ENCODE results near the gene NPW.

NPW gene

DNA sequence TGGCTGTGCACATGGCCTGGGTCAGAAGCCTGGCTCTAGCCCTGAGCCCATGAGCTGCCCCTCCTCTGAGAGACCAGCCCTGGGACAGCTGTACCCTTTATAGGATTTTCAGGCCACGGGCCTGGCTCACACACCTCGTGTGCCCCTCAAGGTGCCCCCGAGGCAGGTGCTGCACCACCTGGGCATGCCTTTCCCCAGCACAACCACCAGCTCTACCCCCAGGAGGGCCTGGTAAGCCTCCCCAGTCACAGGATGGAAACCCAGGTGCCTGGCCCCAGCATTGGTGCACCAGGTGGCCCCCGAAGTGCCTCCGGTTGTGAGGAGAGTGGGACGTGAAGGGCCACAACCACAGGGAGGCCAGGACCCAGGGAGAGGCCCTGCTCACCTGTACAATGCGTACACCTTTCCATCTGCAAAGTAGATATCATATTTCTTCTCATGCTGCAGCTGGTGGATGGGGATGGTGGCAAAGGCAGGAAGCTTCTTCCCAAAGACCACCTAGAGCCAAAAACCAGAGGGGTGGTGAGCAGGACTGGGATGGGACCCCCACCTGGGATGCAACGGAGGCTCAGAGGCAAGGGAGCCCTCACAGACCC, 16.3 kb upstream of the NPW start:
- Histone ChIP-seq H3K27ac (ENCODE audit: low read length) (no peak overlapping the region), H4K20me1 (ENCODE audit: insufficient read depth, low read length) (peaks cover 53% of the 10 kb centered on the region), H2AFZ (ENCODE audit: low read depth, low read length) (no peak overlapping the region), H3K9me3 (ENCODE audit: insufficient read depth, low read length) (no peaks in the 10 kb centered on the region), H3K4me3 (ENCODE audit: low read length) (no peak overlapping the region), H3K79me2 (ENCODE audit: low read length) (peaks cover 56% of the 10 kb centered on the region), H3K27me3 (ENCODE audit: low read depth, low read length) (no peaks in the 10 kb centered on the region), H3K4me1 (ENCODE audit: low read length) (peaks cover 19% of the 10 kb centered on the region), H3K9ac (ENCODE audit: low read length) (no peak overlapping the region), H3K4me2 (ENCODE audit: low read length) (no peak overlapping the region), H3K36me3 (replicated peaks; ENCODE audit: low read depth, low read length) (peaks cover 43% of the 10 kb centered on the region)
- TF ChIP-seq CTCF (IDR thresholded peaks at IDR 0.05; ENCODE audit: low read depth, low read length) (no peak), EZH2phosphoT487 (IDR thresholded peaks at IDR 0.05; ENCODE audit: low read depth) (no peak)

- Histone ChIP-seq H3K79me2 (ENCODE audit: low read length) (peaks cover 63% of the 10 kb centered on the region), H2AFZ (ENCODE audit: low read depth, low read length) (no peak overlapping the region), H3K4me3 (ENCODE audit: low read length) (no peak overlapping the region), H4K20me1 (ENCODE audit: insufficient read depth, low read length) (peaks cover 60% of the 10 kb centered on the region), H3K4me2 (ENCODE audit: low read length) (peak overlapping the region; percentile 46), H3K36me3 (replicated peaks; ENCODE audit: low read depth, low read length) (peaks cover 42% of the 10 kb centered on the region), H3K9ac (ENCODE audit: low read length) (no peak overlapping the region), H3K9me3 (ENCODE audit: insufficient read depth, low read length) (no peaks in the 10 kb centered on the region), H3K27me3 (ENCODE audit: low read depth, low read length) (no peaks in the 10 kb centered on the region), H3K27ac (ENCODE audit: low read length) (no peak overlapping the region), H3K4me1 (ENCODE audit: low read length) (peaks cover 22% of the 10 kb centered on the region)
- TF ChIP-seq EZH2phosphoT487 (IDR thresholded peaks at IDR 0.05; ENCODE audit: low read depth) (no peak), CTCF (IDR thresholded peaks at IDR 0.05; ENCODE audit: low read depth, low read length) (peak; percentile 87)
These were observed 15.6 kb upstream of the NPW start for GRCh38 chr16:2003827-2004641.

DNA sequence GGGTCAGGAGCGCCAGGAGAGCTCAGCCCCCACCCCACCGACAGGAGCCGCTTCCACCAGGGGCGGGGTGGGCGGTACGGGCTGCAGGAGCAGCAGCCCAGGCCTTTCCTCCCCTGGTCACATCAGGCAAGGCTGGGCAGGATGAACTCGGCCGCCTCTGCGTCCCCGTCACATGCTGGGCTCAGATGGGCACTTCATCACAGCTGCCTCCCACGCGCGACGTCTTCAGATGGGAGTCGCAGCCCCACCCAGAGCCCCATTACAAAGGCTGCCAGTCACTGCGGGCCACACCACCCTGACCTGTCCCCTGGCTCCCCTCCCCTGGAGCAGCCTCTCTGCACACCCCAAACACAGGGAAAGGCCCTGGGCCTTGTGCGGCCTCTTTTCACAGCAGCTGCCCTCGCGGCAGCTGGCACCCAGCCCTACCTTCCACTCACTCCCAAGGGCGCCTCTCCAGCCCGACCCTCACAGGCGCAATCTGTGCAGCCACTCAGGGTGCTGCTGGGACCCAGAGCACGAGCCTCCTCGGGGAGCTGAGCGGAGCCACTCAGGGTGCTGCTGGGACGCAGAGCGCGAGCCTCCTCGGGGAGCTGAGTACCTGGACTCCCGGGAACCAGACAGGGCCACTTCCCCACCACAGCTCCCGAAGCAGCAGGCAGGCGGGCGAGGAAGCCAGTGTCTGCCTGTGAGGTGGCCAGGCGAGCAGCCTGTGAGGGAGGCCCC, 14.6 kb upstream of the NPW start:
- H3K4me1 ChIP-seq (ENCODE audit: low read length): peaks cover 22% of the 10 kb centered on the region
- H3K4me3 ChIP-seq (ENCODE audit: low read length): no peak overlapping the region
- H3K79me2 ChIP-seq (ENCODE audit: low read length): peaks cover 71% of the 10 kb centered on the region
- H4K20me1 ChIP-seq (ENCODE audit: insufficient read depth, low read length): peaks cover 60% of the 10 kb centered on the region
- no peak overlapping the region for H3K4me2 ChIP-seq (ENCODE audit: low read length)
- no peaks in the 10 kb centered on the region for H3K9me3 ChIP-seq (ENCODE audit: insufficient read depth, low read length)
- H2AFZ ChIP-seq (ENCODE audit: low read depth, low read length): no peak overlapping the region
- no peak overlapping the region for H3K9ac ChIP-seq (ENCODE audit: low read length)
- no peaks in the 10 kb centered on the region for H3K27me3 ChIP-seq (ENCODE audit: low read depth, low read length)
- no peak overlapping the region for H3K27ac ChIP-seq (ENCODE audit: low read length)
- no peak for TF ChIP-seq EZH2phosphoT487 (IDR thresholded peaks at IDR 0.05; ENCODE audit: low read depth)
- no peak for TF ChIP-seq CTCF (IDR thresholded peaks at IDR 0.05; ENCODE audit: low read depth, low read length)
- H3K36me3 ChIP-seq (replicated peaks; ENCODE audit: low read depth, low read length): peaks cover 39% of the 10 kb centered on the region

GRCh38 chr16:2005646-2006045, 13.9 kb upstream of the NPW start:
- no peak overlapping the region for H3K27ac ChIP-seq (ENCODE audit: low read length)
- H4K20me1 ChIP-seq (ENCODE audit: insufficient read depth, low read length): peaks cover 60% of the 10 kb centered on the region
- no peaks in the 10 kb centered on the region for H3K27me3 ChIP-seq (ENCODE audit: low read depth, low read length)
- H3K36me3 ChIP-seq (replicated peaks; ENCODE audit: low read depth, low read length): peaks cover 39% of the 10 kb centered on the region
- H2AFZ ChIP-seq (ENCODE audit: low read depth, low read length): no peak overlapping the region
- H3K79me2 ChIP-seq (ENCODE audit: low read length): peaks cover 78% of the 10 kb centered on the region
- no peaks in the 10 kb centered on the region for H3K9me3 ChIP-seq (ENCODE audit: insufficient read depth, low read length)
- H3K4me2 ChIP-seq (ENCODE audit: low read length): no peak overlapping the region
- TF ChIP-seq CTCF (IDR thresholded peaks at IDR 0.05; ENCODE audit: low read depth, low read length) (peak; percentile 20), EZH2phosphoT487 (IDR thresholded peaks at IDR 0.05; ENCODE audit: low read depth) (no peak)
- no peak overlapping the region for H3K9ac ChIP-seq (ENCODE audit: low read length)
- no peak overlapping the region for H3K4me3 ChIP-seq (ENCODE audit: low read length)
- H3K4me1 ChIP-seq (ENCODE audit: low read length): peaks cover 26% of the 10 kb centered on the region
